Measurements from ENCODE around the gene AIFM2.
"Not testable (repeated sequence)": the region's sequence is repeated elsewhere in the genome, so short reads cannot be mapped to it uniquely, and the experiment has no call there.

The AIFM2 gene

DNA sequence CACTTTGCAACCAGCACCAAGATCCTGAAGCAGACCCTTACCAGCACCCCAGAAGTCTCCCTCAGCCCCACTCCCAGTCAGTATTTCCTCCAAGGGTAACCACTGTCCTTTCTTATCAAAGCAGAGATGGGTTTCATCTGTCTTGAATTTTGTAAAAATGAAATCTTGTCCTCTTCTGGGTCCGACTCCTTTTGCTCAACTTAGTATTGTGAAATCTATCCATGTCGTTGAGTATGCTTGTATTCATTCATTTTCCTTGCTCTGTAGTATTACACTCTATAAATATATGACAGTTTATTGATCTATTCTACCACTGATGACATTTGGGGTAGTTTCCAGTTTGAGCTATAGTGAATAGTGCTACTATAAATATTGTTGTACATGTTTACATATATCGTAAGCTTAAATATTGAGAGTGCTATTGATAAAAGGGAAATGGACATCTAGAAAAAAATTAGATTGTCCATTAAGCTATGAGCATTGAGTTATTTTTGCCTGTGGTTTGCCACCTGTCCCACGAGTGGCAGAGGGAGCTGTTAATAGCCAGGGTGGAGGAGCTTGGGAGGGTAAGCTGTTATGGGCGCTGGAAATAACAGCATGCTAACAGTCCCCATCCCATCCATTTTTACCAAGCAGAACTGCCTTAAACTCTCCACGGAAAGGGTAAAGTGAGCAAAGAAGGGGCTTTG is 36.5 kb downstream of the AIFM2 start:
- DNase-seq = no peak

DNA sequence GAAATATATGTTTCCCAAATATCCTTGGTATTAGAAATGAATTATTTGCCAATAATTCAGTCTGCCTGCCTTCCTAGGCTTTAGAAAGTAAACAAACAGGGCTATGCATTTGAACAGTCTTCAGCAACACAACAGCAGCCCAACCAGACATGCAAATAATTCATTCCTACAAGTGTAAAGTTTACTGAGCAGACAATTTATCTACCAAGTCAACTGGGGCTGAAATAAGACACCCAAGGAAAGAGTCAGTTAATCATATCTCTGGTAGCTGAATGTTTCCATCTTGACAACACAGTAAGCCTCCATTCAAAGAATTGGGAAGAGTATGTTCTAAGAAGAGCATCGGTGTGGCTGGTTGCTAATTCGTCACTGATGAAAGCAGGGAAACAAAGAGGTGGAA is 38.4 kb downstream of the AIFM2 start:
- no peak for DNase-seq

DNA sequence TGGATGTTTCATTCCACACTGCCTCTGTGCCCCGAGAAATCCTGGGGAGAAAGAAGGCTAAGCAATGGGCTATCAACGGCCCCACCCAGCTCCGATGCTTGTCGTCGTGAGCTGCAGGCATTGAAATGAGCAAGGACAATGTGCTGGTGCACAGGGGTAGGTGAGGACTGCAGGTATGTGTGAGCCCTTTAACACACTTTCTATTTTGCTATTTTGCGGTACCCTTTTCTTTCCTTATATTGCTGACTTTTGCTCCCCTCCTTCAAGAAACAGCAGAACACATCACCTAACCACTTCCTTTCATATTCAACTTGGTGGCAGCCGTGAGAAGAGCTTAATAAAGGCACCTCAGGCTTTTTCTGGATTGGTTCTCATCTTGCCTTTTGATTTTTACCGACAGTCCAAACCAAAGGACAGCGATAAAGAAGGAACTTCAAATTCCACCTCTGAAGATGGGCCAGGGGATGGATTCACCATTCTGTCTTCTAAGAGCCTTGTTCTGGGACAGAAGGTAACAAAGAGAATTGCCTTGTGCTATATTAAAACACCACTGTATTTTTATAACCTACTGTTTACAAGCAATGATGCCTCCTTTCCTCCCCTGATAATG is 39.2 kb downstream of the AIFM2 start:
- no peak for DNase-seq

- no peak for DNase-seq
Measured at GRCh38 chr10:70092389-70092718, 40.3 kb downstream of the AIFM2 start.

GRCh38 chr10:70090951-70091350 is 41.7 kb downstream of the AIFM2 start:
- no peak for DNase-seq

GRCh38 chr10:70090013-70090412 is 42.6 kb downstream of the AIFM2 start:
- DNase-seq = no peak

- no peak for DNase-seq
Measured at GRCh38 chr10:70088308-70088698, 44.3 kb downstream of the AIFM2 start.

DNA sequence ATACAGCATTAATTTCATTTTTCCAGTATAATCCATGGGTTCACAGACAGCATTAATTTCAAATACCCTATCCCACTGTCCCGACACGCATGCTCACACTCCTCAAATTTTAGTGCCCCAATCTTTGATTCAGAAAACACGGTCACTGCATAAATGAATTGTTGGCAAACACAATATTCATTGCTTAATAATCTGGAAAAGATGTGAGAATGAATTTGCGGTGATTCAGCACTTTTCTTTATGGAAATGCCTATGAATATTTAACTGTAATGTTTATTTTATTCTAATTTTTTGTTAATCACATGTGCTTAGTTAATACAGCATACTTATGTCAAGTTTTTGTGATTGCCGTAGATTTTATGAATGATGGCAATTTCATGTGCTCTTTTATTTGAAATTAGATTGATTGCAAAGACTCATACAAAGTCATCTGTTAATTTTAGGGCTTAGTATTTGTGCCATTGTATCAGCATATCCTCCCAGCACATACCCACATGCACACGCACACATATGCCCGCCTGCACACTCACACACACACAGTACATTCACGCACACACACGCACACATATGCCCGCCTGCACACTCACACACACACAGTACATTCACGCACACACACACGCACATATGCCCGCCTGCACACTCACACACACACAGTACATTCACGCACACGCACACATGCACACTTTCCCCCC is 44.9 kb downstream of the AIFM2 start:
- no peak for DNase-seq

GRCh38 chr10:70085975-70086613 is 46.5 kb downstream of the AIFM2 start:
- no peak for DNase-seq

GRCh38 chr10:70084189-70084588 is 48.4 kb downstream of the AIFM2 start:
- no peak for DNase-seq

DNA sequence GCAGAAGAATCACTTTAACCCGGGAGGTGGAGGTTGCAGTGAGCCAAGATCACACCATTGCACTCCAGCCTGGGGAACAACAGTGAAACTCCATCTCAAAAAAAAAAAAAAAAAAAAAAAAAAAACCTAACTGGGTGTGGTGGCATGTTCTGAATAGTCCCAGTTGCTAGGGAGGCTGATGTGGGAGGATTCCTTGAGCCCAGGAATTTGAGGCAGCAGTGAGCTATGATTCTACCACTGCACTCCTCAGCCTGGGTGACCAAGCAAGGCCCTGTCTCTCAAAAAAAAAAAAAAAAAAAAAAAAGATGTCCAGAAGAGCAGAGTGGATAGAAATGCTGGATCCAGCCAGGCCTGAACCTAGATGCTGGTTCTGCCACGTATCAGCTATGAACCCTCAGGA is 51.8 kb downstream of the AIFM2 start:
- DNase-seq = not testable (repeated sequence)

DNA sequence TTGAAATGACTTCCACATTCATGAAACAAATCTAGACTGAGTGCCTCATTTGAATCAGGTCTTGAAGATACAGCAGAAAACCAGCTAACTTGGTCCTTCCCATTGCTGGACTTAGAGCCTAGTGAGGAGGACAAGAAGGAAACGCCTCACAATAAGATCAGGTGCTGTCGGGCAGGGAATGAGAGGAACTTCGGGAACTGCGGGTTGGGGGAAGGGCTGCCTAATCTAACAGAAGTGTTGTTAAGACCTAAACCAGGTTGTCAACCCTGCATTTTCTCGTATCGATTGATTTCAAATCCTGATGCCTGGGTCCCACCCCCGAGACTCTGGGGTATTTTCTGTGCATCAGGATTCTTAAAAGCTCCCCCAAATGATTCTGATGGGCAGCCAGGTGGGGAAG is 53.7 kb downstream of the AIFM2 start:
- no peak for DNase-seq

- DNase-seq = no peak
Measured at GRCh38 chr10:70078329-70078728, 54.3 kb downstream of the AIFM2 start.

DNA sequence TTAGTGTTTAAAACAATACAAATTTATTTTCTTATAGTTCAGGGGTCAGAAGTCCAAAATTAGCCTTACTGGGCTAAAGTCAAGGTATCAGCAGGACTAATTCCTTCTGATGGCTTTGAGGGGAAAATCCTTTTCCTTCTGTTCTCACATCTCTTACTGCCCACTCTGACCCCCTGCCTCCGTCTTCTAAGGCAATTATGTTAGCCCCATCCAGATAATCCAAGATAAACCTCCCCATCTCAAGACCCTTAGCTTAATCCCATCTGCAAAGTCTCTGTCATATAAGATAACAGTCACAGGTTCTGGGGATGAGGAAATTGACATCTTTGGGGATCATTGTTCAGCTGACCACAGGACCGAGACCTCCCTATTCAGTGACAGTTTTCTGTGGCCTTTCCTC is 57.7 kb downstream of the AIFM2 start:
- no peak for DNase-seq

- no peak for DNase-seq
Measured at GRCh38 chr10:70074165-70074564, 58.5 kb downstream of the AIFM2 start.

- DNase-seq = no peak
Measured at GRCh38 chr10:70070834-70071233, 61.8 kb downstream of the AIFM2 start.

DNA sequence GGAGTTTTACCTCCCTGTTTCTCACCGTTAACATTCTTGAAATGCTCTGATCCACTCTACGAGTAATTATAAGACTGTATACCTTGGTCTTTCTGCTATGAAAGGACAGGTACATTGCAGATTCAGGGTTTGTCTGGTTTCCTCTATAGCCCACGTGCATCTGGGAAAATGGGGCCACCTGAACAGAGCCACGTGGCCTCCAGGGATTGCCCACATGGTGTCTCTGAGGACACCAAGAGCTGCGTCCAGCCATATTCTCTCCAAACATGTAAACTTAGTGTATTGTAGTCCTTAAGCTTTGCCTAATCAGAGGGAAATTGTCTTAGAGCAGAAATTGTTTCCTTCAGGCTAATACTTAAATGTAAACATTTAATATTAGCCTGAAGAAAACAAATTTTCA is 63.3 kb downstream of the AIFM2 start:
- no peak for DNase-seq

- no peak for DNase-seq
Measured at GRCh38 chr10:70068925-70069324, 63.7 kb downstream of the AIFM2 start.

DNA sequence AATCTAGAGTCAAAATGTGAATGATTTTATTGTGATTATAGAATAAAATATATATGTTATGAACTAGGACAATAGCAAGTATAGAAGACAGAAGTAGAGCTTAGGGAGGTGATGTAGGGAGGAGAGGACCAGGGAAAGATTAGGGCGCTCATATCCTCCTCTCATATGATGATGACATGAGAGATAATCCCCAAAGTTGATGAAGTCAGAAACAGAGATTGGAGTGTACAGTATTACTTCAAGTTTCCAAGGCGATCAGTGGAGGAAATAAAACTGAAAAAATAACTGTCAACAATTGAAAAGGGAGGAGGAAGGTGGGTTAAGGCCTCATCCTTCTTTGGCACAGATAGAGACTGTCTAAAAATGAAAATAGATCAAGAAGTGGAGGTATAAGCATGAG is 65.0 kb downstream of the AIFM2 start:
- no peak for DNase-seq

GRCh38 chr10:70066190-70066589 is 66.4 kb downstream of the AIFM2 start:
- no peak for DNase-seq

DNA sequence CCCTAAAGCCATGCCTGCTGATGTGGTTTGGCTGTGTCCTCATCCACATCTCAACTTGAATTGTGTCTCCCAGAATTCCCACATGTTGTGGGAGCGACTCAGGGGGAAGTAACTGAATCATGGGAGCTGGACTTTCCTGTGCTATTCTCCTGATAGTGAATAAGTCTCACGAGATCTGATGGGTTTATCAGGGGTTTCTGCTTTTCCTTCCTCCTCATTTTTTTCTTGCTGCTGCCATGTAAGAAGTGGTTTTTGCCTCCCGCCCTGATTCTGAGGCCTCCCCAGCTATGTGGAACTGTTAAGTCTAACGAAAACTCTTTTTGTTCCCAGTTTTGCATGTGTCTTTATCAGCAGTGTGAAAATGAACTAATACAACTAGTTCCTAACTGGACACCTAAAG is 68.1 kb downstream of the AIFM2 start:
- DNase-seq = no peak

GRCh38 chr10:70063418-70064098 is 69.1 kb downstream of the AIFM2 start:
- DNase-seq = no peak

Measured in hypothalamus (tissue), 51 donors.